Neutrophil (primary cell): ENCODE results near the gene KLHL30.
"Not testable (repeated sequence)": the region's sequence is repeated elsewhere in the genome, so short reads cannot be mapped to it uniquely, and the experiment has no call there.

Experiments
- H3K27ac ChIP-seq: fragments of 200-600 bp; sonication (generic); 2 replicates; pipeline ENCODE4 v1.5.1; 2016; ENCODE audit warnings: mild to moderate bottlenecking, moderate library complexity
- H3K27me3 ChIP-seq: fragments of 200-600 bp; sonication (generic); 2 replicates; pipeline ENCODE4 v1.6.0; 2016; ENCODE audit warnings: mild to moderate bottlenecking
- H3K36me3 ChIP-seq: fragments of 200-600 bp; sonication (generic); 2 replicates; pipeline ENCODE4 v1.5.1; 2017
- H3K4me1 ChIP-seq, 2 experiments: fragments of 200-600 bp in 1 of 2; sonication (generic) in 1 of 2; 1 replicate in 1 of 2; 2 replicates in 1 of 2; pipeline versions ENCODE4 v1.5.1 to v1.6.1; 2013 to 2016; ENCODE audit warnings: low read depth in 1 of 2, low read length in 1 of 2, mild to moderate bottlenecking in 1 of 2, moderate library complexity in 1 of 2; ENCODE audit not compliant: control insufficient read depth in 1 of 2, insufficient read depth in 1 of 2
- H3K4me3 ChIP-seq, 2 experiments: fragments of 200-600 bp in 1 of 2; sonication (generic) in 1 of 2; 1 replicate in 1 of 2; 2 replicates in 1 of 2; pipeline ENCODE4 v1.5.1; 2013 to 2016; ENCODE audit warnings: low read depth in 1 of 2, low read length in 1 of 2, mild to moderate bottlenecking in 1 of 2, moderate library complexity in 1 of 2
- H3K9me3 ChIP-seq: fragments of 200-600 bp; sonication (generic); 2 replicates; pipeline ENCODE4 v1.5.1; 2016
- TF ChIP-seq, protein P1 (sequence below): fragments of 200-600 bp; sonication (generic); IDR thresholded peaks from 2 replicates; pipeline ENCODE4 v1.5.1; 2016; ENCODE audit warnings: antibody characterized with exemption

The KLHL30 gene

GRCh38 chr2:238167761-238168160 is 29.3 kb downstream of the KLHL30 start:
- Histone ChIP-seq H3K27ac (no peak overlapping the region), H3K36me3 (peaks cover 62% of the 10 kb centered on the region), H3K4me3 (no peak overlapping the region), H3K27me3 (peaks cover 31% of the 10 kb centered on the region), H3K4me1 (peaks cover 10 to 12% of the 10 kb centered on the region in 2 experiments), H3K9me3 (no peaks in the 10 kb centered on the region)
- TF ChIP-seq, protein P1, sequence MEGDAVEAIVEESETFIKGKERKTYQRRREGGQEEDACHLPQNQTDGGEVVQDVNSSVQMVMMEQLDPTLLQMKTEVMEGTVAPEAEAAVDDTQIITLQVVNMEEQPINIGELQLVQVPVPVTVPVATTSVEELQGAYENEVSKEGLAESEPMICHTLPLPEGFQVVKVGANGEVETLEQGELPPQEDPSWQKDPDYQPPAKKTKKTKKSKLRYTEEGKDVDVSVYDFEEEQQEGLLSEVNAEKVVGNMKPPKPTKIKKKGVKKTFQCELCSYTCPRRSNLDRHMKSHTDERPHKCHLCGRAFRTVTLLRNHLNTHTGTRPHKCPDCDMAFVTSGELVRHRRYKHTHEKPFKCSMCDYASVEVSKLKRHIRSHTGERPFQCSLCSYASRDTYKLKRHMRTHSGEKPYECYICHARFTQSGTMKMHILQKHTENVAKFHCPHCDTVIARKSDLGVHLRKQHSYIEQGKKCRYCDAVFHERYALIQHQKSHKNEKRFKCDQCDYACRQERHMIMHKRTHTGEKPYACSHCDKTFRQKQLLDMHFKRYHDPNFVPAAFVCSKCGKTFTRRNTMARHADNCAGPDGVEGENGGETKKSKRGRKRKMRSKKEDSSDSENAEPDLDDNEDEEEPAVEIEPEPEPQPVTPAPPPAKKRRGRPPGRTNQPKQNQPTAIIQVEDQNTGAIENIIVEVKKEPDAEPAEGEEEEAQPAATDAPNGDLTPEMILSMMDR: no peak

DNA sequence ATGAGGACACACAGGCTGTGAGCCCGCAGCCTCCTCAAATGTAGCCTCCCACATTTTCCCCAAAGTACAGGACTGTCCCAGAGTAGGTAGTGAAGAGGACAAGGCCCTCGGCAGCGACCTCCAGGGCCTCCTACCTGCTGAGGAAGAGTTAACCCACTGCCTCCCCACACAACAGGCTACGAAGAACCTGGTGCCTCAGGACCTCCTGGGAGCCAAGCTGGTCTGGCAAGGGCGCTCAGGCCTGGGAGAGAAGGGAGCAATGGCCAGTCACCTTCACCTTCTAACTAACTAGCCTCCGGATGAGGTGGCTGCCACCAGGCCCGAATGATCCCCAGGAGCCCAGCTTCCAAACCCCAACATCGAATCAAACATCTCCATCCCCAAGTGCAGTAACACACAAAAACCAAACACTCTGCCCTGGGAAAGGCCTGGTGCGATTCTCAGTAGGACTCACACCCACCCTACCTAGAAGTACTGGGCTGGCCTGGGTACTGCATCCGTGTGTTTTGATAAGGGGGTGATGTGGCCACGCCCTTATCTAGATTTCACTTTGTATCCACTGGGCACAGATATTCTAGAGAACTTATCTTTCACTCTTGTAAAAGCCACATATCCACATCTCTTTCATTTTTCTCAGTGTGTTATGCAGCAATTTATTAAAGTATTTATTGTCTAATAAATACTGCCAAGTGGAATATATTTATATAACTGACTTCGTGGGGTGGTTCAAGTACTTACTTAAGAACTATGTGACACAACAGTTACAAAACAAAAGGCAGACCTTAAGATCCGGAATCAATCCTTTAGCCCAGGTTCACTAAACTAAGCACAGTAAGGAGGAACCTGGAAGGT is 30.0 kb downstream of the KLHL30 start:
- peaks cover 68% of the 10 kb centered on the region for H3K36me3 ChIP-seq
- no peaks in the 10 kb centered on the region for H3K9me3 ChIP-seq
- TF ChIP-seq, protein P1: no peak
- peaks cover 24% of the 10 kb centered on the region for H3K27me3 ChIP-seq
- no peak overlapping the region for H3K4me3 ChIP-seq
- H3K4me1 ChIP-seq: peaks cover 10 to 12% of the 10 kb centered on the region in 2 experiments
- no peak overlapping the region for H3K27ac ChIP-seq

GRCh38 chr2:238169048-238169707 is 30.7 kb downstream of the KLHL30 start:
- peaks cover 10 to 12% of the 10 kb centered on the region in 2 experiments for H3K4me1 ChIP-seq

DNA sequence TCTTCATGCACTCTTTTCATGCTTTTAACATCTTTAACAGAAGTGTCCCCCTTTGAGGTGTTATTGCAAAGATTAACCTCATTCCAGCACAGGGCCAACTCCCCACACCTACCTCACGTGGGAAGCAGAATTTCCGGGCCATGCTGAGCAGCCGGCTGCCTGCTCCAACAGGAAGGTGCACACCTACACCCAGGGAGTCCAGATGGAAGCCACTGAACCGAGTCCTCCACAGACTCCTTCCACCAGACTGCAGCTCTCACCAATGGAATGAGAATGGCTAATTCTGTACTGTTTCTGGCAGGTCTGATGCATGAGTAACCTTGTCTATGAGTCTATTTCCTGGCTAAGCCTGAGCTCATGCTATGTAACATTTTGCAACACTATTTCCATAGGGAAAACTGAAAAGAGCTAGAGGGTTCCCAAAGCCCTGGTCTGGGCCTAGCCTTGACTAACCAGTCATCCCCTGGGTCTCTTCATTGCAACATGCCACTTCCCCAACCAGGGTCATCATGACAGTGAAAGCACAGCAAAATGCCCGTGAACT is 31.3 kb downstream of the KLHL30 start:
- Histone ChIP-seq H3K4me3 (no peak overlapping the region), H3K27me3 (peaks cover 11% of the 10 kb centered on the region), H3K4me1 (peaks cover 10 to 12% of the 10 kb centered on the region in 2 experiments), H3K36me3 (peaks cover 82% of the 10 kb centered on the region), H3K27ac (no peak overlapping the region), H3K9me3 (no peaks in the 10 kb centered on the region)
- TF ChIP-seq, protein P1: no peak

More at GRCh38 chr2:238169048-238169707, 30.7 kb downstream of the KLHL30 start:
- H3K9me3 ChIP-seq: no peaks in the 10 kb centered on the region
- peaks cover 17% of the 10 kb centered on the region for H3K27me3 ChIP-seq
- H3K4me3 ChIP-seq: no peak overlapping the region
- TF ChIP-seq, protein P1: no peak
- H3K27ac ChIP-seq: no peak overlapping the region
- peaks cover 76% of the 10 kb centered on the region for H3K36me3 ChIP-seq

DNA sequence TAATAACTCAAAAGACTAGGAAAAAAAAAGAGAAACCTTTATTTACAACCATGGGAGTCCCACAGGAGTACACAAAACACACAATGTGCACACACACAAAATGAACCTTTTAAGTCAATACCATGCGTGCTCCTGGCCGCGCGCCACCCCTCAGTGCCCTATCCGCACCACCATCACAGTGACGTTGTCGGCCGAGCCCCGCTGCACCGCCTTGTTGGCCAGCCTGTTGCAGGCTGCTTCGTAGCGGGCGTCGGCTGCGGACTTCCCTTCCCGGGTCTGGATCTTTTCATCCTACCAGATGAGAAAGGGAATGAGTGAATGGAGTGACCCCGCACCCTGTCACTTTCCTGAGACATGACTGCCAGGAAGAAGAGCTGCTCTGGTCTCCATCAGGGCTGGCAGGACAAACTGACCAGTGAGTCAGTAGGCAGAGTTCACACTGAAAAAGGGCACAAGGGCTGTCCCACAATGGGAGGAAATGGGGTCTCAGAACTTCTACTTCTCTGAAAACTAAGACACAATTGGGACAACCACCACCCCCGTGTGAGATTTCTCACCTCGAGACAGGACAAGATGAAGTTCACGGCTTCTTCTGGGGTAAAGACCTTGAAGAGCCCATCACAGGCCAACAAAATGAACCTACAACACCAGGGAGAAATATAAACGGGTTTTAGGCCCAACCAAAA is 32.1 kb downstream of the KLHL30 start:
- peaks cover 3% of the 10 kb centered on the region for H3K27me3 ChIP-seq
- H3K9me3 ChIP-seq: no peaks in the 10 kb centered on the region
- H3K36me3 ChIP-seq: peaks cover 88% of the 10 kb centered on the region
- H3K4me1 ChIP-seq: peaks cover 10 to 12% of the 10 kb centered on the region in 2 experiments
- no peak overlapping the region for H3K4me3 ChIP-seq
- TF ChIP-seq, protein P1: no peak
- no peak overlapping the region for H3K27ac ChIP-seq

GRCh38 chr2:238171072-238171431 is 32.6 kb downstream of the KLHL30 start:
- H3K36me3 ChIP-seq: peaks cover 90% of the 10 kb centered on the region
- H3K27ac ChIP-seq, H3K4me3 ChIP-seq, H3K9me3 ChIP-seq, H3K27me3 ChIP-seq: not testable (repeated sequence)
- H3K4me1 ChIP-seq: peaks cover 10 to 12% of the 10 kb centered on the region in 2 experiments
